HG03196 (cell line): ENCODE measurements around the gene COMTD1.
"Not testable (repeated sequence)": the region's sequence is repeated elsewhere in the genome, so short reads cannot be mapped to it uniquely, and the experiment has no call there.

ENCODE experiments used
- ATAC-seq: cut with Tn5 transposase; IDR thresholded peaks from one replicate; pipeline ENCODE4 v1.9.1; 2021; ENCODE audit not compliant: unreplicated experiment

Gene COMTD1

GRCh38 chr10:75195035-75195763 lies 40.6 kb downstream of the COMTD1 start:
- ATAC-seq = no peak

GRCh38 chr10:75194625-75195024 lies 41.1 kb downstream of the COMTD1 start:
- not testable (repeated sequence) for ATAC-seq

GRCh38 chr10:75191821-75192568 lies 43.8 kb downstream of the COMTD1 start:
- ATAC-seq = no peak

- ATAC-seq = no peak
Measured at GRCh38 chr10:75189266-75190096, 46.3 kb downstream of the COMTD1 start.

GRCh38 chr10:75188522-75188921 lies 47.2 kb downstream of the COMTD1 start:
- not testable (repeated sequence) for ATAC-seq

- no peak for ATAC-seq
Measured at GRCh38 chr10:75187961-75188426, 47.8 kb downstream of the COMTD1 start.

- no peak for ATAC-seq
Measured at GRCh38 chr10:75186310-75186709, 49.4 kb downstream of the COMTD1 start.
